HepG2 (cell line): Measurements from ENCODE around the gene DENND1C. TPM values are rescaled to one million over a fixed set of nuclear protein-coding genes. Genes with fewer than 3 reads are reported as not detected.
A peak's percentile ranks its signal among the peaks of the same experiment; 100 is the strongest.

ENCODE experiments used
- AKNA ChIP-seq: sonication (generic); formaldehyde crosslinking; IDR thresholded peaks from 2 replicates; pipeline ENCODE4 v1.4.0; 2020; ENCODE audit warnings: missing genetic modification reagents, borderline replicate concordance
- CAMTA2 ChIP-seq: sonication (generic); formaldehyde crosslinking; IDR thresholded peaks from 2 replicates; pipeline ENCODE4 v1.4.0; 2020; ENCODE audit warnings: mild to moderate bottlenecking, missing genetic modification reagents, borderline replicate concordance
- CC2D1A ChIP-seq: sonication (generic); formaldehyde crosslinking; IDR thresholded peaks from 2 replicates; pipeline ENCODE4 v1.8.1; 2023; ENCODE audit warnings: mild to moderate bottlenecking, missing genetic modification reagents
- EHMT2 ChIP-seq: fragments of 200-600 bp; sonication (generic); IDR thresholded peaks from 2 replicates; pipeline ENCODE4 v1.7.0; 2017; ENCODE audit warnings: antibody characterized with exemption, low read depth, low read length, borderline replicate concordance
- HMGA1 ChIP-seq: sonication (generic); formaldehyde crosslinking; conservative IDR thresholded peaks from 2 replicates; pipeline ENCODE4 v1.4.0; 2020; ENCODE audit warnings: missing genetic modification reagents
- HNRNPH1 ChIP-seq: fragments of 200-400 bp; formaldehyde crosslinking; optimal IDR thresholded peaks from 2 replicates; pipeline ENCODE3; 2017; ENCODE audit warnings: mild to moderate bottlenecking, low read depth, low read length
- IKZF1 ChIP-seq: fragments of 450-650 bp; IDR thresholded peaks from 2 replicates; pipeline ENCODE4 v1.7.1; 2016
- NFIB ChIP-seq: sonication (generic); formaldehyde crosslinking; IDR thresholded peaks from 2 replicates; pipeline ENCODE4 v1.9.0; 2021; ENCODE audit warnings: missing genetic modification reagents, mild to moderate bottlenecking, borderline replicate concordance
- PHF21A ChIP-seq: sonication (generic); formaldehyde crosslinking; IDR thresholded peaks from 2 replicates; pipeline ENCODE4 v1.5.0; 2020; ENCODE audit warnings: mild to moderate bottlenecking, missing genetic modification reagents
- RXRB ChIP-seq: IDR thresholded peaks from 2 replicates; pipeline ENCODE4 v1.6.1; 2016; ENCODE audit warnings: borderline replicate concordance, missing genetic modification reagents, missing compliant biosample characterization
- XBP1 ChIP-seq: sonication (generic); formaldehyde crosslinking; IDR thresholded peaks from 2 replicates; pipeline ENCODE4 v1.5.0; 2020; ENCODE audit warnings: missing genetic modification reagents
- ZNF264 ChIP-seq: sonication (generic); formaldehyde crosslinking; IDR thresholded peaks from 2 replicates; pipeline ENCODE4 v1.4.0; 2020; ENCODE audit warnings: missing genetic modification reagents
- ZNF543 ChIP-seq: sonication (generic); formaldehyde crosslinking; IDR thresholded peaks from 2 replicates; pipeline ENCODE4 v1.4.0; 2020; ENCODE audit warnings: mild to moderate bottlenecking, missing genetic modification reagents
- ZNF607 ChIP-seq: sonication (generic); formaldehyde crosslinking; IDR thresholded peaks from 2 replicates; pipeline ENCODE4 v1.5.1; 2020; ENCODE audit warnings: missing genetic modification reagents, mild to moderate bottlenecking, borderline replicate concordance
- ZNF749 ChIP-seq: sonication (generic); formaldehyde crosslinking; IDR thresholded peaks from 2 replicates; pipeline ENCODE4 v1.8.0; 2022; ENCODE audit warnings: mild to moderate bottlenecking, missing genetic modification reagents, moderate library complexity, borderline replicate concordance
- ZNF761 ChIP-seq: sonication (generic); formaldehyde crosslinking; conservative IDR thresholded peaks from 2 replicates; pipeline ENCODE4 v1.4.0; 2020; ENCODE audit warnings: mild to moderate bottlenecking, missing genetic modification reagents
- polyA plus RNA-seq, 8 experiments: library from polyadenylated mRNA; depleted of rRNA in 3 of 8; stranded (reverse) in 7 of 8; unstranded in 1 of 8; fragments of >200 nt; fragmentation: Illumina TruSeq in 4 of 8; extraction: Trizol in 4 of 8; gene quantifications; 2 replicates each; pipeline versions ENCODE4 v1.2.1 to v1.2.3, GENCODE V29; 2011 to 2016; ENCODE audit warnings: low read depth in 4 of 8, missing spikeins in 1 of 8, mixed read lengths in 1 of 8; ENCODE audit not compliant: insufficient read depth in 1 of 8
- total RNA-seq, 5 experiments: library from RNA; depleted of rRNA; stranded (reverse); fragments of >200 nt; fragmentation: Illumina TruSeq; extraction: Trizol; gene quantifications; 2 replicates each; pipeline ENCODE4 v1.2.3, GENCODE V29; 2016; ENCODE audit warnings: low read depth in 1 of 5
- TF ChIP-seq, protein P1 (sequence below): fragments of 450-650 bp; IDR thresholded peaks from 2 replicates; pipeline ENCODE4 v1.6.1; 2017; ENCODE audit warnings: mild to moderate bottlenecking
- TF ChIP-seq, protein P2 (sequence below): sonication (generic); formaldehyde crosslinking; IDR thresholded peaks from 2 replicates; pipeline ENCODE4 v1.8.0; 2022; ENCODE audit warnings: missing genetic modification reagents, mild to moderate bottlenecking, borderline replicate concordance
- TF ChIP-seq, protein P3 (sequence below): sonication (generic); formaldehyde crosslinking; conservative IDR thresholded peaks from 2 replicates; pipeline ENCODE4 v1.4.0; 2020; ENCODE audit warnings: missing genetic modification reagents

DENND1C gene
- total and polyA plus RNA-seq, 2 of the 13 experiments (the other 11 are each of a cell fraction or from before 2014, with no cell fraction given), result 0.04 to 0.73 TPM

DNA sequence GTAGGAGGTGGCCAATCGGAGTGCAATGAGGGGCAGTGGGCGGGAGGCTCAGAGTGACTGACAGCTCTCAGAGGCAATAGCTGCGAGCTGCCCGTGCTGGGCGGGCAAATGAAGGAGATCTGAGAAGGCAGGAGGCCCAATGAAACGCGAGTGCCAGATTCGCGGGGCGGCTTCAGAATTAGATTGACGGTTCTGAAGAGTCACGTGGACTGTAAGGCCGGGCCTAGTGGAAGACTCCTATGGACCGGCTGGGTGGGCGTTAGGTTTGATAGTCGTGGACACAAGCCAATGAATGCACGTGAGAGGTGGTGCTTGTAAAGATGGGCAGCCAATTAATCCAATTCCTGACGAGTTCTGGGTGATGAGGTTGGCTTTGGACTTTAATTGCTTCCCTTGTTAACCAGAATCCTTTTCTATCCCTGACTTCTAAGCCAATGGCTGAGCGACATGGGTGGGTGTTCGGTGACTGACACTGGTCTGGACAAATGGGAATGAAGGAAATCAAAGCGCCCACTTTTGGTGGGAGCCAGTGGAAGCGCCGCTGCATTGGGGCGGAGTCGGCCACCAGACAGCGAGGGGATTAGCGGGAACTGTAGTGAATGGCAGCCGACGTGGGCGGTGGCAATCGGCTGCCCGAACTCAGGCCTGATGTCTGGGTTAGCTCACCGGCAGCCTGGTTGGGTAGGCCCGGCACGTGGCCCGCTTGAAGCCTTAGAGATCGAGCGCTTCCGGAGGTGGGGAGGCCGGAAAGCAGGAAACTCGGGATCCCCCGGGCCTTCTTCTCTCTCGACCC lies 56.5 kb downstream of the DENND1C start (continued):
- TF ChIP-seq AKNA (CRISPR knock-in tag) (no peak), ZNF264 (0 out of 2 replicates have a peak, but pooled peaks have one; percentile 32), CC2D1A (CRISPR knock-in tag) (no peak), ZNF607 (peak; percentile 51; the same call in 1 of the 2 replicates), XBP1 (no peak), ZNF761 (CRISPR knock-in tag) (no peak), PHF21A (CRISPR knock-in tag) (peak; percentile 83), ZNF749 (CRISPR knock-in tag) (no peak), RXRB (CRISPR knock-in tag) (no peak), ZNF543 (CRISPR knock-in tag) (no peak), CAMTA2 (CRISPR knock-in tag) (no peak), NFIB (no peak), HNRNPH1 (no peak), IKZF1 (no peak), EHMT2 (no peak), HMGA1 (no peak)
- TF ChIP-seq, protein P1, sequence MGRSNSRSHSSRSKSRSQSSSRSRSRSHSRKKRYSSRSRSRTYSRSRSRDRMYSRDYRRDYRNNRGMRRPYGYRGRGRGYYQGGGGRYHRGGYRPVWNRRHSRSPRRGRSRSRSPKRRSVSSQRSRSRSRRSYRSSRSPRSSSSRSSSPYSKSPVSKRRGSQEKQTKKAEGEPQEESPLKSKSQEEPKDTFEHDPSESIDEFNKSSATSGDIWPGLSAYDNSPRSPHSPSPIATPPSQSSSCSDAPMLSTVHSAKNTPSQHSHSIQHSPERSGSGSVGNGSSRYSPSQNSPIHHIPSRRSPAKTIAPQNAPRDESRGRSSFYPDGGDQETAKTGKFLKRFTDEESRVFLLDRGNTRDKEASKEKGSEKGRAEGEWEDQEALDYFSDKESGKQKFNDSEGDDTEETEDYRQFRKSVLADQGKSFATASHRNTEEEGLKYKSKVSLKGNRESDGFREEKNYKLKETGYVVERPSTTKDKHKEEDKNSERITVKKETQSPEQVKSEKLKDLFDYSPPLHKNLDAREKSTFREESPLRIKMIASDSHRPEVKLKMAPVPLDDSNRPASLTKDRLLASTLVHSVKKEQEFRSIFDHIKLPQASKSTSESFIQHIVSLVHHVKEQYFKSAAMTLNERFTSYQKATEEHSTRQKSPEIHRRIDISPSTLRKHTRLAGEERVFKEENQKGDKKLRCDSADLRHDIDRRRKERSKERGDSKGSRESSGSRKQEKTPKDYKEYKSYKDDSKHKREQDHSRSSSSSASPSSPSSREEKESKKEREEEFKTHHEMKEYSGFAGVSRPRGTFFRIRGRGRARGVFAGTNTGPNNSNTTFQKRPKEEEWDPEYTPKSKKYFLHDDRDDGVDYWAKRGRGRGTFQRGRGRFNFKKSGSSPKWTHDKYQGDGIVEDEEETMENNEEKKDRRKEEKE, result no peak
- TF ChIP-seq, protein P2, sequence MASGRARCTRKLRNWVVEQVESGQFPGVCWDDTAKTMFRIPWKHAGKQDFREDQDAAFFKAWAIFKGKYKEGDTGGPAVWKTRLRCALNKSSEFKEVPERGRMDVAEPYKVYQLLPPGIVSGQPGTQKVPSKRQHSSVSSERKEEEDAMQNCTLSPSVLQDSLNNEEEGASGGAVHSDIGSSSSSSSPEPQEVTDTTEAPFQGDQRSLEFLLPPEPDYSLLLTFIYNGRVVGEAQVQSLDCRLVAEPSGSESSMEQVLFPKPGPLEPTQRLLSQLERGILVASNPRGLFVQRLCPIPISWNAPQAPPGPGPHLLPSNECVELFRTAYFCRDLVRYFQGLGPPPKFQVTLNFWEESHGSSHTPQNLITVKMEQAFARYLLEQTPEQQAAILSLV (CRISPR knock-in tag), result peak; percentile 48; the same call in 1 of the 2 replicates
- TF ChIP-seq, protein P3, sequence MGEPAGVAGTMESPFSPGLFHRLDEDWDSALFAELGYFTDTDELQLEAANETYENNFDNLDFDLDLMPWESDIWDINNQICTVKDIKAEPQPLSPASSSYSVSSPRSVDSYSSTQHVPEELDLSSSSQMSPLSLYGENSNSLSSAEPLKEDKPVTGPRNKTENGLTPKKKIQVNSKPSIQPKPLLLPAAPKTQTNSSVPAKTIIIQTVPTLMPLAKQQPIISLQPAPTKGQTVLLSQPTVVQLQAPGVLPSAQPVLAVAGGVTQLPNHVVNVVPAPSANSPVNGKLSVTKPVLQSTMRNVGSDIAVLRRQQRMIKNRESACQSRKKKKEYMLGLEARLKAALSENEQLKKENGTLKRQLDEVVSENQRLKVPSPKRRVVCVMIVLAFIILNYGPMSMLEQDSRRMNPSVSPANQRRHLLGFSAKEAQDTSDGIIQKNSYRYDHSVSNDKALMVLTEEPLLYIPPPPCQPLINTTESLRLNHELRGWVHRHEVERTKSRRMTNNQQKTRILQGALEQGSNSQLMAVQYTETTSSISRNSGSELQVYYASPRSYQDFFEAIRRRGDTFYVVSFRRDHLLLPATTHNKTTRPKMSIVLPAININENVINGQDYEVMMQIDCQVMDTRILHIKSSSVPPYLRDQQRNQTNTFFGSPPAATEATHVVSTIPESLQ (CRISPR knock-in tag), result no peak
